ENCODE results near the gene CCDC150. TPM values are rescaled to one million over a fixed set of nuclear protein-coding genes. Genes with fewer than 3 reads are reported as not detected.

Gene CCDC150
- total and polyA plus RNA-seq, 9 of the 15 experiments (the other 6 are each of a cell fraction or from before 2014, with no cell fraction given) = 4.4 to 23.1 (median 11.3) TPM

GRCh38 chr2:196639180-196640030 lies at the start of gene CCDC150 (continued):
- TF ChIP-seq, protein P1, sequence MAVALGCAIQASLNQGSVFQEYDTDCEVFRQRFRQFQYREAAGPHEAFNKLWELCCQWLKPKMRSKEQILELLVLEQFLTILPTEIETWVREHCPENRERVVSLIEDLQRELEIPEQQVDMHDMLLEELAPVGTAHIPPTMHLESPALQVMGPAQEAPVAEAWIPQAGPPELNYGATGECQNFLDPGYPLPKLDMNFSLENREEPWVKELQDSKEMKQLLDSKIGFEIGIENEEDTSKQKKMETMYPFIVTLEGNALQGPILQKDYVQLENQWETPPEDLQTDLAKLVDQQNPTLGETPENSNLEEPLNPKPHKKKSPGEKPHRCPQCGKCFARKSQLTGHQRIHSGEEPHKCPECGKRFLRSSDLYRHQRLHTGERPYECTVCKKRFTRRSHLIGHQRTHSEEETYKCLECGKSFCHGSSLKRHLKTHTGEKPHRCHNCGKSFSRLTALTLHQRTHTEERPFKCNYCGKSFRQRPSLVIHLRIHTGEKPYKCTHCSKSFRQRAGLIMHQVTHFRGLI (CRISPR knock-in tag; IDR thresholded peaks at IDR 0.05) = no peak
- TF ChIP-seq CAMTA2 (CRISPR knock-in tag; conservative IDR thresholded peaks at IDR 0.05) = no peak
- TF ChIP-seq ZNF780A (CRISPR knock-in tag; IDR thresholded peaks at IDR 0.05) = no peak
- TF ChIP-seq JUNB (CRISPR knock-in tag; conservative IDR thresholded peaks at IDR 0.05) = no peak
- TF ChIP-seq, protein P2, sequence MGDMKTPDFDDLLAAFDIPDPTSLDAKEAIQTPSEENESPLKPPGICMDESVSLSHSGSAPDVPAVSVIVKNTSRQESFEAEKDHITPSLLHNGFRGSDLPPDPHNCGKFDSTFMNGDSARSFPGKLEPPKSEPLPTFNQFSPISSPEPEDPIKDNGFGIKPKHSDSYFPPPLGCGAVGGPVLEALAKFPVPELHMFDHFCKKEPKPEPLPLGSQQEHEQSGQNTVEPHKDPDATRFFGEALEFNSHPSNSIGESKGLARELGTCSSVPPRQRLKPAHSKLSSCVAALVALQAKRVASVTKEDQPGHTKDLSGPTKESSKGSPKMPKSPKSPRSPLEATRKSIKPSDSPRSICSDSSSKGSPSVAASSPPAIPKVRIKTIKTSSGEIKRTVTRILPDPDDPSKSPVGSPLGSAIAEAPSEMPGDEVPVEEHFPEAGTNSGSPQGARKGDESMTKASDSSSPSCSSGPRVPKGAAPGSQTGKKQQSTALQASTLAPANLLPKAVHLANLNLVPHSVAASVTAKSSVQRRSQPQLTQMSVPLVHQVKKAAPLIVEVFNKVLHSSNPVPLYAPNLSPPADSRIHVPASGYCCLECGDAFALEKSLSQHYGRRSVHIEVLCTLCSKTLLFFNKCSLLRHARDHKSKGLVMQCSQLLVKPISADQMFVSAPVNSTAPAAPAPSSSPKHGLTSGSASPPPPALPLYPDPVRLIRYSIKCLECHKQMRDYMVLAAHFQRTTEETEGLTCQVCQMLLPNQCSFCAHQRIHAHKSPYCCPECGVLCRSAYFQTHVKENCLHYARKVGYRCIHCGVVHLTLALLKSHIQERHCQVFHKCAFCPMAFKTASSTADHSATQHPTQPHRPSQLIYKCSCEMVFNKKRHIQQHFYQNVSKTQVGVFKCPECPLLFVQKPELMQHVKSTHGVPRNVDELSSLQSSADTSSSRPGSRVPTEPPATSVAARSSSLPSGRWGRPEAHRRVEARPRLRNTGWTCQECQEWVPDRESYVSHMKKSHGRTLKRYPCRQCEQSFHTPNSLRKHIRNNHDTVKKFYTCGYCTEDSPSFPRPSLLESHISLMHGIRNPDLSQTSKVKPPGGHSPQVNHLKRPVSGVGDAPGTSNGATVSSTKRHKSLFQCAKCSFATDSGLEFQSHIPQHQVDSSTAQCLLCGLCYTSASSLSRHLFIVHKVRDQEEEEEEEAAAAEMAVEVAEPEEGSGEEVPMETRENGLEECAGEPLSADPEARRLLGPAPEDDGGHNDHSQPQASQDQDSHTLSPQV (IDR thresholded peaks at IDR 0.05) = 0 out of 2 replicates have a peak, but pooled peaks have one; percentile 32
- TF ChIP-seq ARID1B (IDR thresholded peaks at IDR 0.05) = 0 out of 2 replicates have a peak, but pooled peaks have one; percentile 8
- no peak for TF ChIP-seq ZNF224 (CRISPR knock-in tag; IDR thresholded peaks at IDR 0.05)
- peak; percentile 52; the same call in 1 of the 2 replicates for TF ChIP-seq MTA3 (IDR thresholded peaks at IDR 0.05; ENCODE audit: borderline replicate concordance)
- peak; percentile 76 for TF ChIP-seq SAP30 (IDR thresholded peaks at IDR 0.05; ENCODE audit: borderline replicate concordance, insufficient read depth, low read depth, low read length, poor library complexity, severe bottlenecking)
- TF ChIP-seq, protein P3, sequence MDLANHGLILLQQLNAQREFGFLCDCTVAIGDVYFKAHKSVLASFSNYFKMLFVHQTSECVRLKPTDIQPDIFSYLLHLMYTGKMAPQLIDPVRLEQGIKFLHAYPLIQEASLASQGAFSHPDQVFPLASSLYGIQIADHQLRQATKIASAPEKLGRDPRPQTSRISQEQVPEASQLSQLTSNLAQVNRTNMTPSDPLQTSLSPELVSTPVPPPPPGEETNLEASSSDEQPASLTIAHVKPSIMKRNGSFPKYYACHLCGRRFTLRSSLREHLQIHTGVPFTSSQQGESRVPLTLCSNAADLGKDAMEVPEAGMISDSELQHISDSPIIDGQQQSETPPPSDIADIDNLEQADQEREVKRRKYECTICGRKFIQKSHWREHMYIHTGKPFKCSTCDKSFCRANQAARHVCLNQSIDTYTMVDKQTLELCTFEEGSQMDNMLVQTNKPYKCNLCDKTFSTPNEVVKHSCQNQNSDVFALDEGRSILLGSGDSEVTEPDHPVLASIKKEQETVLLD (IDR thresholded peaks at IDR 0.05) = peak; percentile 92
- TF ChIP-seq ARID2 (IDR thresholded peaks at IDR 0.05) = no peak
- peak; percentile 81 for TF ChIP-seq CXXC5 (CRISPR knock-in tag; IDR thresholded peaks at IDR 0.05)
- TF ChIP-seq, protein P4, sequence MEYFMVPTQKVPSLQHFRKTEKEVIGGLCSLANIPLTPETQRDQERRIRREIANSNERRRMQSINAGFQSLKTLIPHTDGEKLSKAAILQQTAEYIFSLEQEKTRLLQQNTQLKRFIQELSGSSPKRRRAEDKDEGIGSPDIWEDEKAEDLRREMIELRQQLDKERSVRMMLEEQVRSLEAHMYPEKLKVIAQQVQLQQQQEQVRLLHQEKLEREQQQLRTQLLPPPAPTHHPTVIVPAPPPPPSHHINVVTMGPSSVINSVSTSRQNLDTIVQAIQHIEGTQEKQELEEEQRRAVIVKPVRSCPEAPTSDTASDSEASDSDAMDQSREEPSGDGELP (CRISPR knock-in tag; IDR thresholded peaks at IDR 0.05; ENCODE audit: borderline replicate concordance) = peak; percentile 70; the same call in 1 of the 2 replicates
- TF ChIP-seq, protein P5, sequence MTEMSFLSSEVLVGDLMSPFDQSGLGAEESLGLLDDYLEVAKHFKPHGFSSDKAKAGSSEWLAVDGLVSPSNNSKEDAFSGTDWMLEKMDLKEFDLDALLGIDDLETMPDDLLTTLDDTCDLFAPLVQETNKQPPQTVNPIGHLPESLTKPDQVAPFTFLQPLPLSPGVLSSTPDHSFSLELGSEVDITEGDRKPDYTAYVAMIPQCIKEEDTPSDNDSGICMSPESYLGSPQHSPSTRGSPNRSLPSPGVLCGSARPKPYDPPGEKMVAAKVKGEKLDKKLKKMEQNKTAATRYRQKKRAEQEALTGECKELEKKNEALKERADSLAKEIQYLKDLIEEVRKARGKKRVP (CRISPR knock-in tag; IDR thresholded peaks at IDR 0.05) = no peak
- TF ChIP-seq NUFIP1 (IDR thresholded peaks at IDR 0.05; ENCODE audit: partially characterized antibody) = no peak
- TF ChIP-seq RB1 (IDR thresholded peaks at IDR 0.05; ENCODE audit: low read depth) = 0 out of 2 replicates have a peak, but pooled peaks have one; percentile 32

Data from K562 (cell line).